Measurements from ENCODE around the gene MIEF1.
A peak's percentile ranks its signal among the peaks of the same experiment; 100 is the strongest.
"Not testable (repeated sequence)": the region's sequence is repeated elsewhere in the genome, so short reads cannot be mapped to it uniquely, and the experiment has no call there.

MIEF1 gene

GRCh38 chr22:39520226-39521105, 18.4 kb downstream of the MIEF1 start, which contains the start of gene ATF4 (continued):
- TF ChIP-seq HOXD13 (CRISPR knock-in tag; IDR thresholded peaks at IDR 0.05; ENCODE audit: borderline replicate concordance) (peak; percentile 36; the same call in 1 of the 2 replicates), WT1 (tag by site-specific recombination; IDR thresholded peaks at IDR 0.05) (peak; percentile 70), OVOL3 (tag by site-specific recombination; IDR thresholded peaks at IDR 0.05) (peak; percentile 75), YY2 (tag by site-specific recombination; IDR thresholded peaks at IDR 0.05) (peak; percentile 95), OSR2 (tag by site-specific recombination; IDR thresholded peaks at IDR 0.05) (0 out of 2 replicates have a peak, but pooled peaks have one; percentile 30), ZNF747 (tag by site-specific recombination; IDR thresholded peaks at IDR 0.05) (no peak), YY1 (tag by site-specific recombination; IDR thresholded peaks at IDR 0.05) (peak; percentile 89), EGR2 (tag by site-specific recombination; IDR thresholded peaks at IDR 0.05; ENCODE audit: low read depth) (peak; percentile 82), KLF8 (tag by site-specific recombination; IDR thresholded peaks at IDR 0.05) (peak; percentile 98), ZNF624 (tag by site-specific recombination; IDR thresholded peaks at IDR 0.05) (no peak)
- TF ChIP-seq, protein P1, sequence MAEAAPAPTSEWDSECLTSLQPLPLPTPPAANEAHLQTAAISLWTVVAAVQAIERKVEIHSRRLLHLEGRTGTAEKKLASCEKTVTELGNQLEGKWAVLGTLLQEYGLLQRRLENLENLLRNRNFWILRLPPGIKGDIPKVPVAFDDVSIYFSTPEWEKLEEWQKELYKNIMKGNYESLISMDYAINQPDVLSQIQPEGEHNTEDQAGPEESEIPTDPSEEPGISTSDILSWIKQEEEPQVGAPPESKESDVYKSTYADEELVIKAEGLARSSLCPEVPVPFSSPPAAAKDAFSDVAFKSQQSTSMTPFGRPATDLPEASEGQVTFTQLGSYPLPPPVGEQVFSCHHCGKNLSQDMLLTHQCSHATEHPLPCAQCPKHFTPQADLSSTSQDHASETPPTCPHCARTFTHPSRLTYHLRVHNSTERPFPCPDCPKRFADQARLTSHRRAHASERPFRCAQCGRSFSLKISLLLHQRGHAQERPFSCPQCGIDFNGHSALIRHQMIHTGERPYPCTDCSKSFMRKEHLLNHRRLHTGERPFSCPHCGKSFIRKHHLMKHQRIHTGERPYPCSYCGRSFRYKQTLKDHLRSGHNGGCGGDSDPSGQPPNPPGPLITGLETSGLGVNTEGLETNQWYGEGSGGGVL (tag by site-specific recombination; IDR thresholded peaks at IDR 0.05): 0 out of 2 replicates have a peak, but pooled peaks have one; percentile 20

DNA sequence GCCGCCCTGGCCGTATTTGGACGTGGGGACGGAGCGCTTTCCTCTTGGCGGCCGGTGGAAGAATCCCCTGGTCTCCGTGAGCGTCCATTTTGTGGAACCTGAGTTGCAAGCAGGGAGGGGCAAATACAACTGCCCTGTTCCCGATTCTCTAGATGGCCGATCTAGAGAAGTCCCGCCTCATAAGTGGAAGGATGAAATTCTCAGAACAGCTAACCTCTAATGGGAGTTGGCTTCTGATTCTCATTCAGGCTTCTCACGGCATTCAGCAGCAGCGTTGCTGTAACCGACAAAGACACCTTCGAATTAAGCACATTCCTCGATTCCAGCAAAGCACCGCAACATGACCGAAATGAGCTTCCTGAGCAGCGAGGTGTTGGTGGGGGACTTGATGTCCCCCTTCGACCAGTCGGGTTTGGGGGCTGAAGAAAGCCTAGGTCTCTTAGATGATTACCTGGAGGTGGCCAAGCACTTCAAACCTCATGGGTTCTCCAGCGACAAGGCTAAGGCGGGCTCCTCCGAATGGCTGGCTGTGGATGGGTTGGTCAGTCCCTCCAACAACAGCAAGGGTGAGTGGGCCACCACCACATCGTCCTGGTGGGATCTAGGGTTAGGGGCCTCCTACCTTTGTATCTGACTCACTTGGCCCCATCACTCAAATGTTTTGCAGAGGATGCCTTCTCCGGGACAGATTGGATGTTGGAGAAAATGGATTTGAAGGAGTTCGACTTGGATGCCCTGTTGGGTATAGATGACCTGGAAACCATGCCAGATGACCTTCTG, 19.2 kb downstream of the MIEF1 start:
- H3K4me3 ChIP-seq (ENCODE audit: low read depth, low read length): peak overlapping the region; percentile 95
- ChIA-PET POLR2A (interaction anchor here (0.6 to 3.5 kb wide), 10 partner anchors 9 to 656 kb away, joined by 3 to 117 read pairs (median 14); partner anchors contain the start of genes MIEF1, RPL3, RPS19BP1 and TNRC6B), CTCF (interaction anchor here (0.7 to 2.2 kb wide), 6 partner anchors 10 to 686 kb away, joined by 3 to 11 read pairs (median 6); partner anchors contain the start of gene MIEF1)
- not testable (repeated sequence) for H3K9me3 ChIP-seq (ENCODE audit: control insufficient read depth, insufficient read depth, low read depth, low read length); H3K4me1 ChIP-seq (ENCODE audit: control insufficient read depth, insufficient read depth, low read length)
- peaks cover 5 to 61% of the 10 kb centered on the region in 2 experiments; a peak in 2 of 3 replicates for H3K36me3 ChIP-seq (ENCODE audit: control insufficient read depth in 2 of 2, insufficient read depth in 1 of 2, low read length in 2 of 2)
- H3K27ac ChIP-seq (ENCODE audit: extremely low read depth, low read depth, low read length): peak overlapping the region; percentile 95
- TF ChIP-seq ZNF341 (tag by site-specific recombination; IDR thresholded peaks at IDR 0.05; ENCODE audit: low read depth) (peak; percentile 55), ZBTB8A (tag by site-specific recombination; IDR thresholded peaks at IDR 0.05) (0 out of 2 replicates have a peak, but pooled peaks have one; percentile 7), SP2 (tag by site-specific recombination; IDR thresholded peaks at IDR 0.05) (peak; percentile 65; the same call in 1 of the 2 replicates), KLF9 (tag by site-specific recombination; IDR thresholded peaks at IDR 0.05; ENCODE audit: low read depth) (peak; percentile 57; the same call in 1 of the 2 replicates), SP3 (tag by site-specific recombination; IDR thresholded peaks at IDR 0.05) (0 out of 2 replicates have a peak, but pooled peaks have one; percentile 12)

- H3K4me3 ChIP-seq (ENCODE audit: low read depth, low read length): peak overlapping the region; percentile 95
- peak overlapping the region; percentile 95 for H3K27ac ChIP-seq (ENCODE audit: extremely low read depth, low read depth, low read length)
- H3K36me3 ChIP-seq (ENCODE audit: control insufficient read depth in 2 of 2, insufficient read depth in 1 of 2, low read length in 2 of 2): peaks cover 0 to 59% of the 10 kb centered on the region in 2 experiments; a peak in 2 of 3 replicates
- POLR2A ChIA-PET: interaction anchor here (0.9 to 6.1 kb wide), 10 partner anchors 10 to 522 kb away, joined by 3 to 85 read pairs (median 8); partner anchors contain the start of genes MIEF1, RPL3 and RPS19BP1
- H3K9me3 ChIP-seq (ENCODE audit: control insufficient read depth, insufficient read depth, low read depth, low read length); H3K4me1 ChIP-seq (ENCODE audit: control insufficient read depth, insufficient read depth, low read length): not testable (repeated sequence)
- CTCF ChIA-PET: interaction anchor here (0.6 to 13.7 kb wide), 7 partner anchors 8 to 685 kb away, joined by 3 to 380 read pairs (median 6); no protein-coding TSS in a partner anchor
These were observed 20.0 kb downstream of the MIEF1 start for GRCh38 chr22:39522091-39522490.

All from HEK293 (cell line).